Suprapubic skin (tissue), 4 donors: ENCODE data around the gene NUP50.

Experiments used
- EP300 ChIP-seq: sonication (generic); formaldehyde crosslinking; IDR thresholded peaks from one replicate; pipeline ENCODE4 v1.6.1; 2017; ENCODE audit warnings: antibody characterized with exemption
- POLR2A ChIP-seq, 2 donors: fragments of 450-650 bp; IDR thresholded peaks; one replicate each; pipeline ENCODE4 v1.6.1; 2017; ENCODE audit warnings: antibody characterized with exemption in 2 of 2, mild to moderate bottlenecking in 2 of 2, moderate library complexity in 2 of 2
- POLR2AphosphoS5 ChIP-seq, 3 donors: sonication (generic); formaldehyde crosslinking; IDR thresholded peaks; one replicate each; pipeline ENCODE4 v1.6.1; 2017; ENCODE audit warnings: antibody characterized with exemption in 3 of 3
- TF ChIP-seq, protein P1 (sequence below), 2 donors: fragments of 200-600 bp in 1 of 2; fragments of 450-650 bp in 1 of 2; sonication (generic) in 1 of 2; IDR thresholded peaks; one replicate each; pipeline ENCODE4 v1.5.1; 2016 to 2019; ENCODE audit warnings: antibody characterized with exemption in 2 of 2, mild to moderate bottlenecking in 1 of 2, moderate library complexity in 1 of 2

- TF ChIP-seq POLR2AphosphoS5 (IDR thresholded peaks at IDR 0.05) (no peak), POLR2A (IDR thresholded peaks at IDR 0.05) (no peak), EP300 (no peak)
- TF ChIP-seq, protein P1, sequence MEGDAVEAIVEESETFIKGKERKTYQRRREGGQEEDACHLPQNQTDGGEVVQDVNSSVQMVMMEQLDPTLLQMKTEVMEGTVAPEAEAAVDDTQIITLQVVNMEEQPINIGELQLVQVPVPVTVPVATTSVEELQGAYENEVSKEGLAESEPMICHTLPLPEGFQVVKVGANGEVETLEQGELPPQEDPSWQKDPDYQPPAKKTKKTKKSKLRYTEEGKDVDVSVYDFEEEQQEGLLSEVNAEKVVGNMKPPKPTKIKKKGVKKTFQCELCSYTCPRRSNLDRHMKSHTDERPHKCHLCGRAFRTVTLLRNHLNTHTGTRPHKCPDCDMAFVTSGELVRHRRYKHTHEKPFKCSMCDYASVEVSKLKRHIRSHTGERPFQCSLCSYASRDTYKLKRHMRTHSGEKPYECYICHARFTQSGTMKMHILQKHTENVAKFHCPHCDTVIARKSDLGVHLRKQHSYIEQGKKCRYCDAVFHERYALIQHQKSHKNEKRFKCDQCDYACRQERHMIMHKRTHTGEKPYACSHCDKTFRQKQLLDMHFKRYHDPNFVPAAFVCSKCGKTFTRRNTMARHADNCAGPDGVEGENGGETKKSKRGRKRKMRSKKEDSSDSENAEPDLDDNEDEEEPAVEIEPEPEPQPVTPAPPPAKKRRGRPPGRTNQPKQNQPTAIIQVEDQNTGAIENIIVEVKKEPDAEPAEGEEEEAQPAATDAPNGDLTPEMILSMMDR (IDR thresholded peaks at IDR 0.05): no peak
Observed at GRCh38 chr22:45127866-45128265, 35.9 kb upstream of the NUP50 start.
